GM23338 (cell line): ENCODE results near the gene COQ10A. TPM values are rescaled to one million over a fixed set of nuclear protein-coding genes. Genes with fewer than 3 reads are reported as not detected.

ENCODE experiments used
- ATAC-seq: fragments of 200-7000 bp; cut with Tn5 transposase; 3 replicates; pipeline ENCODE4 v1.9.1; 2020
- DNase-seq: peaks from one replicate; pipeline ENCODE4 v3.0.0-alpha.2; 2015; ENCODE audit warnings: low spot score
- H2AFZ ChIP-seq: fragments of 200-600 bp; sonication (generic); 2 replicates; pipeline ENCODE4 v1.8.0; 2016; ENCODE audit warnings: antibody characterized with exemption, mild to moderate bottlenecking, moderate library complexity
- H3F3A ChIP-seq: fragments of 200-600 bp; sonication (generic); replicated peaks from 2 replicates; pipeline ENCODE4 v1.8.0; 2017; ENCODE audit warnings: antibody characterized with exemption, mixed run types, low read depth
- H3K27ac ChIP-seq: fragments of 200-600 bp; sonication (generic); 2 replicates; pipeline ENCODE4 v1.6.1; 2016; ENCODE audit warnings: low read depth
- H3K27me3 ChIP-seq: fragments of 200-600 bp; sonication (generic); 2 replicates; pipeline ENCODE4 v1.8.0; 2016; ENCODE audit warnings: mild to moderate bottlenecking, mixed run types, moderate library complexity; ENCODE audit not compliant: insufficient read depth
- H3K36me3 ChIP-seq: fragments of 200-600 bp; sonication (generic); 2 replicates; pipeline ENCODE4 v1.8.0; 2016; ENCODE audit warnings: mild to moderate bottlenecking; ENCODE audit not compliant: insufficient read depth
- H3K4me1 ChIP-seq: fragments of 200-600 bp; sonication (generic); 2 replicates; pipeline ENCODE4 v1.8.0; 2016; ENCODE audit warnings: mild to moderate bottlenecking, moderate library complexity; ENCODE audit not compliant: insufficient read depth
- H3K4me2 ChIP-seq: fragments of 200-600 bp; sonication (generic); 2 replicates; pipeline ENCODE4 v1.7.1; 2017; ENCODE audit warnings: mixed run types
- H3K4me3 ChIP-seq: fragments of 200-600 bp; sonication (generic); 2 replicates; pipeline ENCODE4 v1.6.1; 2016; ENCODE audit warnings: mixed run types
- H3K79me2 ChIP-seq: fragments of 200-600 bp; sonication (generic); replicated peaks from 2 replicates; pipeline ENCODE4 v1.8.0; 2017; ENCODE audit warnings: mild to moderate bottlenecking; ENCODE audit not compliant: insufficient read depth
- H3K9me2 ChIP-seq: fragments of 200-600 bp; sonication (generic); 2 replicates; pipeline ENCODE4 v1.8.0; 2017; ENCODE audit not compliant: insufficient read depth
- H4K20me1 ChIP-seq: fragments of 200-600 bp; sonication (generic); replicated peaks from 2 replicates; pipeline ENCODE4 v1.8.0; 2017; ENCODE audit warnings: mild to moderate bottlenecking; ENCODE audit not compliant: insufficient read depth
- H3K27ac Mint-ChIP-seq: 2 replicates; pipeline ENCODE4 v1.8.0; 2020; ENCODE audit warnings: inconsistent platforms, mild to moderate bottlenecking, moderate library complexity, mixed read lengths
- H3K27me3 Mint-ChIP-seq: 3 replicates; pipeline ENCODE4 v1.8.0; 2022; ENCODE audit warnings: low read depth, mild to moderate bottlenecking, moderate library complexity, mixed read lengths, inconsistent platforms; ENCODE audit not compliant: insufficient read depth, poor library complexity
- H3K36me3 Mint-ChIP-seq: 3 replicates; pipeline ENCODE4 v1.8.0; 2021; ENCODE audit warnings: low read depth, mild to moderate bottlenecking, inconsistent platforms, moderate library complexity, mixed read lengths
- H3K4me1 Mint-ChIP-seq: 3 replicates; pipeline ENCODE4 v1.8.0; 2020; ENCODE audit warnings: mild to moderate bottlenecking, inconsistent platforms, mixed read lengths
- H3K4me3 Mint-ChIP-seq: 3 replicates; pipeline ENCODE4 v1.8.0; 2021; ENCODE audit warnings: moderate library complexity, mild to moderate bottlenecking, inconsistent platforms, mixed read lengths
- H3K9me3 Mint-ChIP-seq: 3 replicates; pipeline ENCODE4 v1.8.0; 2020; ENCODE audit warnings: moderate library complexity, mild to moderate bottlenecking, inconsistent platforms, mixed read lengths
- CREB1 ChIP-seq: fragments of 250-450 bp; sonication (Bioruptor Pico); IDR thresholded peaks from 2 replicates; pipeline ENCODE4 v1.5.0; 2020; ENCODE audit warnings: low read depth, mild to moderate bottlenecking, moderate library complexity
- ETS1 ChIP-seq: IDR thresholded peaks from 2 replicates; pipeline ENCODE4 v1.6.1; 2016; ENCODE audit warnings: antibody characterized with exemption
- EZH2 ChIP-seq: fragments of 200-600 bp; sonication (generic); IDR thresholded peaks from one replicate; pipeline ENCODE4 v1.8.0; 2017; ENCODE audit warnings: antibody characterized with exemption, mild to moderate bottlenecking, low read depth; ENCODE audit not compliant: unreplicated experiment
- EZH2phosphoT487 ChIP-seq: fragments of 200-600 bp; sonication (generic); IDR thresholded peaks from one replicate; pipeline ENCODE4 v1.8.1; 2018; ENCODE audit warnings: antibody characterized with exemption; ENCODE audit not compliant: unreplicated experiment
- POLR2AphosphoS5 ChIP-seq: IDR thresholded peaks from 2 replicates; pipeline ENCODE4 v1.6.1; 2016; ENCODE audit warnings: antibody characterized with exemption, low read depth
- REST ChIP-seq: IDR thresholded peaks from one replicate; pipeline ENCODE4 v1.6.1; 2018; ENCODE audit warnings: antibody characterized with exemption; ENCODE audit not compliant: unreplicated experiment
- STAT1 ChIP-seq: IDR thresholded peaks from one replicate; pipeline ENCODE4 v1.6.1; 2016; ENCODE audit warnings: antibody characterized with exemption; ENCODE audit not compliant: unreplicated experiment
- ZNF114 ChIP-seq: fragments of 250-450 bp; sonication (Bioruptor Pico); IDR thresholded peaks from 2 replicates; pipeline ENCODE4 v1.5.0; 2020; ENCODE audit warnings: mild to moderate bottlenecking, moderate library complexity
- ZNF331 ChIP-seq: fragments of 250-450 bp; sonication (Bioruptor Pico); IDR thresholded peaks from 2 replicates; pipeline ENCODE4 v1.5.0; 2020; ENCODE audit warnings: low read depth, mild to moderate bottlenecking, moderate library complexity
- polyA plus RNA-seq: library from polyadenylated mRNA; unstranded; fragments of >200 nt; fragmentation: Nextera tagmentation; extraction: Ambion mirVana; gene quantifications from 2 replicates; pipeline ENCODE4 v1.2.1, GENCODE V29; 2016
- total RNA-seq: library from RNA; depleted of rRNA; stranded (reverse); fragments of >200 nt; shearing (Covaris generic); gene quantifications from 2 replicates; pipeline ENCODE4 v1.2.3, GENCODE V29; 2014
- TF ChIP-seq, protein P1 (sequence below), 2 experiments: fragments of 200-600 bp in 1 of 2; sonication (generic) in 1 of 2; conservative IDR thresholded peaks; 2 replicates each; pipeline versions ENCODE4 v1.5.1 to v1.6.1; 2016 to 2017; ENCODE audit warnings: antibody characterized with exemption in 2 of 2, low read depth in 2 of 2, mild to moderate bottlenecking in 2 of 2, moderate library complexity in 1 of 2

The COQ10A gene
- total and polyA plus RNA-seq, 2 experiments from 2014 or later = 12.8 to 15.2 TPM

DNA sequence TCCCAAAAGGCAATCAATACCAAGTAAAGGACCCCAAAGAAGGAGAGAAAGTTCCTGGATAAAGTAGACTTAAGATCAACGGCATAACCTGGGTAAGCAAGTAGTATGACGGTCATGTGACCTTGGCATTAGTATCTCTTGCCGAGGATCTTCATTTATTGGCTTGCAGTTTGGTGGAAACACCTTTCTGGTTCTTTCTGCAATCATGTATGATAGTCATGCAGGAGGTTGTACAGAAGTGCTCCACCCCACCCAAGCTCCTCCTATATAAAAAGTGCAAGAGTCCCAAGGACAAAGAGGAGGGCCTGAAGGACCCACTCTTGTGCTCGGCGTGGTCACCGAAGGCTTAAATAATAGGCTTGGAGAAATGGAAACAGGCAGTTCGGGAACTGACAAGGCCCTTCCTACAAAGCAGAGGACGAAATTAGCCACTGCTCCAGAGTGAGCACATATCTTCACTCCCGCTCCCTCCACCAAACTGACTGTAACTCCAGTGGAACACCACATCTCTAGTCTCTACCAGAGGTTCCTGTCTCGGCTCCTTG, 32.6 kb downstream of the COQ10A start (continued):
- TF ChIP-seq, protein P1, sequence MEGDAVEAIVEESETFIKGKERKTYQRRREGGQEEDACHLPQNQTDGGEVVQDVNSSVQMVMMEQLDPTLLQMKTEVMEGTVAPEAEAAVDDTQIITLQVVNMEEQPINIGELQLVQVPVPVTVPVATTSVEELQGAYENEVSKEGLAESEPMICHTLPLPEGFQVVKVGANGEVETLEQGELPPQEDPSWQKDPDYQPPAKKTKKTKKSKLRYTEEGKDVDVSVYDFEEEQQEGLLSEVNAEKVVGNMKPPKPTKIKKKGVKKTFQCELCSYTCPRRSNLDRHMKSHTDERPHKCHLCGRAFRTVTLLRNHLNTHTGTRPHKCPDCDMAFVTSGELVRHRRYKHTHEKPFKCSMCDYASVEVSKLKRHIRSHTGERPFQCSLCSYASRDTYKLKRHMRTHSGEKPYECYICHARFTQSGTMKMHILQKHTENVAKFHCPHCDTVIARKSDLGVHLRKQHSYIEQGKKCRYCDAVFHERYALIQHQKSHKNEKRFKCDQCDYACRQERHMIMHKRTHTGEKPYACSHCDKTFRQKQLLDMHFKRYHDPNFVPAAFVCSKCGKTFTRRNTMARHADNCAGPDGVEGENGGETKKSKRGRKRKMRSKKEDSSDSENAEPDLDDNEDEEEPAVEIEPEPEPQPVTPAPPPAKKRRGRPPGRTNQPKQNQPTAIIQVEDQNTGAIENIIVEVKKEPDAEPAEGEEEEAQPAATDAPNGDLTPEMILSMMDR (conservative IDR thresholded peaks at IDR 0.05; ENCODE audit: low read depth in 2 of 2) = no peak
- no peak for TF ChIP-seq POLR2AphosphoS5

GRCh38 chr12:56299853-56300643, 33.3 kb downstream of the COQ10A start, which contains the start of gene CS:
Gene CS, minus strand, starts transcription at chr12:56300330. Its CDS starts 129 bp downstream, at chr12:56300201.
- H3K9me3 Mint-ChIP-seq = no peaks in the 10 kb centered on the region; the same call in 2 of the 3 replicates
- ATAC-seq = peak; percentile 95
- peak within 1 kb of the TSS; percentile 99 for H3K4me3 ChIP-seq
- H3K27me3 Mint-ChIP-seq = peaks cover 11% of the 10 kb centered on the region
- peaks cover 28% of the 10 kb centered on the region for H3F3A ChIP-seq
- H4K20me1 ChIP-seq = peaks cover 13% of the 10 kb centered on the region
- H3K4me1 Mint-ChIP-seq = peaks cover 19% of the 10 kb centered on the region
- H3K27ac ChIP-seq = peak within 1 kb of the TSS; percentile 93
- peak; percentile 100 for DNase-seq
- H3K4me3 Mint-ChIP-seq = peak within 1 kb of the TSS; percentile 99
- peak within 1 kb of the TSS; percentile 98 for H3K4me2 ChIP-seq
- no peaks in the 10 kb centered on the region for H3K9me2 ChIP-seq
- 0 out of 2 replicates have a peak within 1 kb of the TSS, but pooled peaks have one; percentile 23 for H2AFZ ChIP-seq
- peak within 1 kb of the TSS; percentile 97 for H3K27ac Mint-ChIP-seq
- peaks cover 48% of the 10 kb centered on the region for H3K79me2 ChIP-seq
- peaks cover 18% of the 10 kb centered on the region for H3K4me1 ChIP-seq
- H3K27me3 ChIP-seq = no peaks in the 10 kb centered on the region
- H3K36me3 ChIP-seq = peaks cover 14% of the 10 kb centered on the region; the same call in 1 of the 2 replicates
- H3K36me3 Mint-ChIP-seq = peaks cover 41% of the 10 kb centered on the region; the same call in 2 of the 3 replicates
- TF ChIP-seq STAT1 (no peak), ZNF114 (CRISPR knock-in tag) (no peak), POLR2AphosphoS5 (peak; percentile 63), EZH2phosphoT487 (no peak), EZH2 (no peak), REST (no peak), ETS1 (0 out of 2 replicates have a peak, but pooled peaks have one; percentile 1), CREB1 (CRISPR knock-in tag) (peak; percentile 69), ZNF331 (CRISPR knock-in tag) (no peak)
